Activated CD8-positive, alpha-beta memory T cell treated with anti-CD3 and anti-CD28 coated beads for 36 hours (primary cell): ENCODE data around the gene STAT3. TPM values are rescaled to one million over a fixed set of nuclear protein-coding genes. Genes with fewer than 3 reads are reported as not detected.
"Not testable (repeated sequence)": the region's sequence is repeated elsewhere in the genome, so short reads cannot be mapped to it uniquely, and the experiment has no call there.

Experiments used
- CTCF ChIA-PET: fragments of 350-600 bp; sonication (Branson Sonifier 250); formaldehyde crosslinking; loops from one replicate; lab custom pipeline; 2021; ENCODE audit warnings: antibody characterized with exemption; lab: Charles Lee
- POLR2A ChIA-PET: fragments of 350-600 bp; sonication (Branson Sonifier 250); formaldehyde crosslinking; loops from one replicate; lab custom pipeline; 2021; ENCODE audit warnings: antibody characterized with exemption; lab: Charles Lee
- total RNA-seq, 2 experiments: library from RNA; stranded (reverse); gene quantifications; one replicate each; pipeline ENCODE4 v1.2.3, GENCODE V29; 2021

STAT3 gene
- total RNA-seq, 2 experiments from 2014 or later: 179 TPM

DNA sequence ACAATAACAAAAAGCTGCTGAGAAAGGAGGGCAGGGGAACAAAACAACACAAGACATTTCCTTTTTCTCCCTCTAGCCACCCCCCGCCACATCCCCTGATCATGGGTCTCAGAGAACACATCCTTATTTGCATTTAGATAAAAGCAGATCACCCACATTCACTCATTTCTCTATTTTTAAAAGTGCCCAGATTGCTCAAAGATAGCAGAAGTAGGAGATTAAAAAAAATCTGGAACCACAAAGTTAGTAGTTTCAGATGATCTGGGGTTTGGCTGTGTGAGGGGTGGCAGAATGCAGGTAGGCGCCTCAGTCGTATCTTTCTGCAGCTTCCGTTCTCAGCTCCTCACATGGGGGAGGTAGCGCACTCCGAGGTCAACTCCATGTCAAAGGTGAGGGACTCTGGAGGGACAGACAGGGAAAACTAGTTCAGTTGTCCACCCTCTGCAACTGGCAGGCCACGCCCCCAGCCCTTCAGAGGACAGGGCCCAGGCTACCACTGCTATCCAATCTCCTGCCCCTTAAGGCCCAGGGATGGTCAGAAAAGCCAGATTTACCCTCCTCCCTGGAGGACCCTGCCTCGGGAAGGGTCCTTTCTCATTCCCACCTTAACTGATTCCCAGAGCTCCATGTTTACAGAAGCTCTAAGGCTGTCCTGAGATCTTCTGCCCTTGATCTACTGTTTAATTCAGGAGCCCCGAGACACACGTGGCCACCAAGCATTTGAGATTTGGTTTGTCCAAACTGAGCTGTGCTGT, 72.7 kb downstream of the STAT3 start:
- CTCF ChIA-PET: interaction anchor here (1.6 to 20.1 kb wide), 3 partner anchors 73 to 94 kb away, joined by 4 to 340 read pairs (median 6); no protein-coding TSS in a partner anchor
- POLR2A ChIA-PET: no interaction called here

DNA sequence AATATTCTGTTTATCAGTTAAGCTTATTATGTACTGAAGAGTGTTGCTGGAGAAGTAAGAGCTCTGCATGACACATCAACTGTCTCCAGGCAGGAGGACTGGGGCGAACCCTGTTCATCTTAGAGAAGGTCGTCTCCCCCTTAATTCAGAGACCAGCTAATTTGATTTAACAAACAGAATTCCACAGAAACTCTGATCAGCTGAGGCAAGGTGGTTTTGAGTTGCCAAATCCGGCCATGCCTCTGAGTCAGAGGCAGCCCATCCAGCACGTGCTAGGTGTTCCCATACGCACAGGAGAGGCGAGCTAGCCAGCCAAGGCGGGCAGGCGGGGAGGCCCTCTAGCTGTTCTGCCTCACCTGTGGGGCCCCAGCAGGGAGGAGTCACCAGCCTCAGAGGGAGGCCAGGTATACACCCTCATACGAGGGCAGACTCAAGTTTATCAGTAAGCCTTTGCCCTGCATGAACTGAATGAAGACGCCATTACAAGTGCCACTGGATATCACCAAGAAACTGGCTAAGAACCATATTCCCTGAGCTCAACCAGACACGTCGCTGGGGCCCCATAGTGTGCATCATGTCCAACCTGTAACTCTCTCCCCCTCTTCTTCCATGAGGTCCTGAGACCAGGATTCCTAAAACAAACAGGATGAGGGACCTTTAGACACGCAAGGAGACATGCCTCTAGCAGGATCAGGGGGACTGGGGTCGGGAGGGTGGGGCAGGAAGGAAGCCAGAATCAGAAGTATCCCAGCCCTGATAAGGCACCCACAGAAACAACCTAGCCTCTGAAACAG, 74.3 kb downstream of the STAT3 start:
- CTCF ChIA-PET: interaction anchor here (0.7 to 20.1 kb wide), 15 partner anchors 8 to 1312 kb away, joined by 3 to 340 read pairs (median 4); no protein-coding TSS in a partner anchor
- POLR2A ChIA-PET: interaction anchor here (0.5 to 1.7 kb wide), 9 partner anchors 11 to 316 kb away, joined by 3 to 7 read pairs (median 4); partner anchors contain the start of gene STAT5A

DNA sequence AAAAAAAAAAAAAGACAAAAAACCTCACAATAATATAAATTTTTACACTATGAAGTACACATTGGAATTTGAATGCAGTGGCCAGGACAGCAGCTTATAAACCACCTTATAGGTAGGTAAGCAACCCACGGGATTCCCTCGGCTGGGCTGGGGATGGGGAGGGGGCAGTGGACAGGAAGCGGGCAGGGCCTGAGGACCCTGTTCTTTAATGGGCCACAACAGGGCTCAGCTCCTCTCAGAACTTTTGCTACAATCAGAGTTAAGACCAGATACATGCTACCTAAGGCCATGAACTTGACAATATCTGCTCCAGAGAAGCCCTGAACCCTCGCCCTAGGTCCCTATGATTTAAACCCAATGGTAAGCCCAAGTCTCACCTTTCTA, 74.9 kb downstream of the STAT3 start:
- ChIA-PET CTCF (interaction anchor here (0.7 to 20.1 kb wide), 17 partner anchors 9 to 1313 kb away, joined by 3 to 340 read pairs (median 4); no protein-coding TSS in a partner anchor), POLR2A (interaction anchor here (0.5 to 1.7 kb wide), 7 partner anchors 10 to 177 kb away, joined by 3 to 7 read pairs (median 3); partner anchors contain the start of gene STAT5A)

- CTCF ChIA-PET: interaction anchor here (0.6 to 20.1 kb wide), 27 partner anchors 8 to 349 kb away, joined by 3 to 340 read pairs (median 4); partner anchors contain the start of genes DHX58 and STAT3
- POLR2A ChIA-PET: interaction anchor here (0.6 to 1.7 kb wide), 7 partner anchors 11 to 94 kb away, joined by 3 to 7 read pairs (median 4); partner anchors contain the start of genes STAT3 and STAT5A
Observed at GRCh38 chr17:42312285-42313130, 75.7 kb downstream of the STAT3 start.

DNA sequence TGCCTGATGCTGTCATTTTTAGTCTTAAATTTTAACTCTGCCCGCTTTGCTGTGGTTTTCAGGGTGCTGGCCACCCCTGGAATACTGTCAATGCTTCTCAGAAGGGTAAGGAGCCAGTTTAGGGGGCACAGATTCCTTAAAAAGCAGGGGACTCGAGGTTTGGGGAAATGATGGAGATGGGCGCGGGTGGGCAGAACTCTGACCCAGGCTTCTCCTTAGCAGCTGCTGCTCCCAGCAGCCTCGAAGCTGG, 76.3 kb downstream of the STAT3 start:
- POLR2A ChIA-PET: interaction anchor here (0.7 to 1.7 kb wide), 5 partner anchors 10 to 94 kb away, joined by 4 to 7 read pairs (median 5); partner anchors contain the start of genes STAT3 and STAT5A
- CTCF ChIA-PET: interaction anchor here (0.7 to 20.1 kb wide), 22 partner anchors 8 to 348 kb away, joined by 3 to 340 read pairs (median 4); partner anchors contain the start of genes DHX58 and STAT3

DNA sequence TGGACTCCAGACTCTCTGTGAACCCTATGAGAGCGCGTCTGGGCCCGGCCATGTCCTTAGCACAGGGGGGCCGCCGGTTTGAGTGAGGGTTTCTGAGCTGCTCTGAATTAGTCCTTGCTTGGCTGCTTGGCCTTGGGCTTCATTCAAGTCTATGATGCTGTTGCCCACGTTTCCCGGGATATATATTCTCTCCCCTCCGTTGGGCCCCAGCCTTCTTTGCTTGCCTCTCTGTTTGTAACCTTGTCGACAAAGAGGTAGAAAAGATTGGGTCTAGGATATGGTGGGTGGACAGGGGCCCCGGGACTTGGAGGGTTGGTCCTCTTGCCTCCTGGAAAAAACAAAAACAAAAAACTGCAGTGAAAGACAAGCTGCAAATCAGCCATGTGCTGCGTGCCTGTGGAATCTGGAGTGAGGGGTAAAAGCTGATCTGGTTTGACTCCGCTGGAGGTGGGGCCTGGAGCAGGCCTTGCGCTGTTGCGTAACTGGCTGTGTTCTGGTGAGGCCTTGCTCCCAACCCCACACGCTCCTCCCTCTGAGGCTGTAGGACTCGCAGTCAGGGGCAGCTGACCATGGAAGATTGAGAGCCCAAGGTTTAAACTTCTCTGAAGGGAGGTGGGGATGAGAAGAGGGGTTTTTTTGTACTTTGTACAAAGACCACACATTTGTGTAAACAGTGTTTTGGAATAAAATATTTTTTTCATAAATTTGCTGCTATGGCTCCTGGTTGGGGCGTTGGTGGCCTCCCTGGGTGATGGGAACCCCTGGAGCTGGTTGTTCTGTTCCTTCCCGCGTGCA, 76.8 kb downstream of the STAT3 start:
- POLR2A ChIA-PET: interaction anchor here (0.7 to 1.5 kb wide), 3 partner anchors 10 to 95 kb away, joined by 3 to 5 read pairs (median 4); no protein-coding TSS in a partner anchor
- CTCF ChIA-PET: interaction anchor here (0.7 to 20.1 kb wide), 17 partner anchors 7 to 215 kb away, joined by 3 to 340 read pairs (median 4); partner anchors contain the start of genes DHX58 and STAT3

- CTCF ChIA-PET: interaction anchor here (0.8 to 20.1 kb wide), 7 partner anchors 9 to 217 kb away, joined by 3 to 340 read pairs (median 7); no protein-coding TSS in a partner anchor
- POLR2A ChIA-PET: interaction anchor here (1.0 to 1.2 kb wide), 2 partner anchors 9 to 95 kb away, joined by 3 read pairs; no protein-coding TSS in a partner anchor
Observed at GRCh38 chr17:42310787-42311215, 77.4 kb downstream of the STAT3 start.

GRCh38 chr17:42309986-42310786, 78.1 kb downstream of the STAT3 start:
- ChIA-PET CTCF (interaction anchor here (0.7 to 20.1 kb wide), 7 partner anchors 8 to 217 kb away, joined by 3 to 340 read pairs (median 7); no protein-coding TSS in a partner anchor), POLR2A (interaction anchor here (0.6 to 1.2 kb wide), 4 partner anchors 9 to 96 kb away, joined by 3 to 5 read pairs (median 4); no protein-coding TSS in a partner anchor)

DNA sequence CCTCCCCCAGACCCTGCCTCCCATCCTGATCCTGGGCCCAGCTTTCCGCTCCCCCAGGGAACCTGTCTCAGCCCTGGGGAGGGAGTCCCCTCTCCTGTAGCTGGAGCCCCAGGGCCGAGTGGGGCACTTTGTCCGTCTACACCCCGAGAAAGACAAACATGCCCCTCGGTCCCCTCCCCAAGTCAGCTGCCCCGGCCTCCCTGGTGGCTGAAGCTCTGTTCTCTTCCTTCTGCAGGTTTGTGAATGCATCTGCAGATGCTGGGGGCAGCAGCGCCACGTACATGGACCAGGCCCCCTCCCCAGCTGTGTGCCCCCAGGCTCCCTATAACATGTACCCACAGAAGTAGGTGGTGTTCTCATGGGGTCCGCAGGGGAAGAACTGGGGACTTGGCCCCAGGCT, 79.1 kb downstream of the STAT3 start:
- POLR2A ChIA-PET: interaction anchor here (0.6 to 1.5 kb wide), 2 partner anchors 95 to 115 kb away, joined by 3 to 5 read pairs; partner anchors contain the start of gene GHDC
- CTCF ChIA-PET: interaction anchor here (3.4 to 20.1 kb wide), 2 partner anchors 87 to 99 kb away, joined by 13 to 340 read pairs; no protein-coding TSS in a partner anchor

GRCh38 chr17:42308446-42308845, 79.8 kb downstream of the STAT3 start:
- POLR2A ChIA-PET: interaction anchor here (1.5 kb wide), 1 partner anchor 115 kb away, joined by 3 read pairs; the partner anchor contains the start of gene GHDC
- CTCF ChIA-PET: interaction anchor here (3.4 to 20.1 kb wide), 2 partner anchors 86 to 99 kb away, joined by 13 to 340 read pairs; no protein-coding TSS in a partner anchor

DNA sequence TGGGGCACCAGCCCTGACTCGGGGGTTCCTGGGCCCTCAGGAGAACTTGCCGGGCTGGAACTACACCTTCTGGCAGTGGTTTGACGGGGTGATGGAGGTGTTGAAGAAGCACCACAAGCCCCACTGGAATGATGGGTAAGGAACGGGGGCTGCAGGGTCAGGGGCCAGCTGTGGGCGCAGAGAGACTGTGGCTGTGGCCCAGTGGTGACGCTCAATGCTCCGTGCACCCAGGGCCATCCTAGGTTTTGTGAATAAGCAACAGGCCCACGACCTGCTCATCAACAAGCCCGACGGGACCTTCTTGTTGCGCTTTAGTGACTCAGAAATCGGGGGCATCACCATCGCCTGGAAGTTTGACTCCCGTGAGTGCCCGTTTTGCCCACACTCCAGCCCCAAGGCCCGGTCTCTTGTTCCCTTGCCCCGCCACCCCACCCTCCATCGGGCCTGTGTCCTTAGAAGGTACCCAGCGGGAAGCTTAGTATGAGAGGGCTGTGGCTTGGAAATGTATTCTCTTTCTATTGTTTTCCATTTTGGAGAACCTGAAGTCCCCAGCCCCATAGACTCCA, 80.8 kb downstream of the STAT3 start:
- POLR2A ChIA-PET: interaction anchor here (1.5 kb wide), 1 partner anchor 114 kb away, joined by 3 read pairs; the partner anchor contains the start of gene GHDC
- CTCF ChIA-PET: interaction anchor here (0.5 to 3.4 kb wide), 2 partner anchors 85 to 111 kb away, joined by 3 to 13 read pairs; no protein-coding TSS in a partner anchor

DNA sequence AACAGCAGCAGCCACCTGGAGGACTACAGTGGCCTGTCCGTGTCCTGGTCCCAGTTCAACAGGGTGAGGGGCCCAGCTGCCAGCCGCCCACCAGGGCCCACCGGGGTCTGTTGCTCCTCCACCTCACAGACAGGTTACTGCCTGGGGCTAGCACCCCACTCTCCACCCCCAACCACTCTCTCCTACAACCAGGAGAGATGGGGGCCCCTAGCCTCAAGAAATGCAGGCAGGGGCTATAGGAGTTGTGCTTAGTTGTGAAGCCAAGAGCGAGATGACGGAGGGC, 81.9 kb downstream of the STAT3 start:
- ChIA-PET POLR2A (no interaction called here), CTCF (no interaction called here)

GRCh38 chr17:42305543-42306384, 82.5 kb downstream of the STAT3 start:
- ChIA-PET CTCF (no interaction called here), POLR2A (no interaction called here)

DNA sequence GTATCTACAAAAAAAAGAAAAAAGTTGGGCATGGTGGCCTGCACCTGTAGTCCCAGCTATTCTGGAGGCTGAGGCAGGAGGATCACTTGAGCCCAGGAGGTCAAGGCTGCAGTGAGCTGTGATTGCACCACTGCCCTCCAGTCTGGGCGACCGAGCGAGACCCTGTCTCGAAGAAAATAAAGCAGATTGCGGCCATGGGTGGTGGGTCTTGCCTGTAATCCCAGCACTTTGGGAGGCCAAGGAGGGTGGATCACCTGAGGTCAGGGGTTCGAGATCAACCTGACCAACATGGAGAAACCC, 83.3 kb downstream of the STAT3 start:
- POLR2A ChIA-PET, CTCF ChIA-PET: not testable (repeated sequence)
